ENCODE measurements around the gene KAZALD1. TPM values are rescaled to one million over a fixed set of nuclear protein-coding genes. Genes with fewer than 3 reads are reported as not detected.

KAZALD1 gene
- total RNA-seq, 4 donors from 2014 or later, result 0.98 to 4.9 (median 3.7) TPM

- TF ChIP-seq CTCF (IDR thresholded peaks at IDR 0.05; ENCODE audit: low read depth), result no peak
These were observed 7.4 kb upstream of the KAZALD1 start for GRCh38 chr10:101054351-101054750.

DNA sequence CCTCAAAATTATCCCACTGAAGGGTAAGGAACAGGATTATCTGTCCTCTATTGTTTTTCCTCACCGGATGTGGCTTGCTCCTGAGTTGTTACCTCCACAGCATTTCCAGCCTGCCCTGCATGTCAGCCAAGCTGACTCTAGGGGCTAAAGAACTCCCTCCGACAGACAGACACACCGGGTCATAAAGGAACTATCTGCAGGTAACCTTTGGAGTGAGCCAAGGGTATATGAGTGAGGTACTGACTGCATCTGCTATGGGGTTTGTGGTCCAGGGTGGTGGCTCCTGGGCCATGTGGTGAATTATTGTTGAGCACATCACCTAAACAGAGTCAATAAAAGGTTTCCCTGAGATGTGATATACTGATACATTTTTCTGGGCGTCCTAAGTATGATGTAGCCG, 6.9 kb upstream of the KAZALD1 start:
- TF ChIP-seq CTCF (IDR thresholded peaks at IDR 0.05; ENCODE audit: low read depth), result no peak

GRCh38 chr10:101055411-101055810, 6.4 kb upstream of the KAZALD1 start:
- TF ChIP-seq CTCF (IDR thresholded peaks at IDR 0.05; ENCODE audit: low read depth), result no peak

GRCh38 chr10:101056365-101057151, 5.2 kb upstream of the KAZALD1 start:
- TF ChIP-seq CTCF (IDR thresholded peaks at IDR 0.05; ENCODE audit: low read depth), result no peak

DNA sequence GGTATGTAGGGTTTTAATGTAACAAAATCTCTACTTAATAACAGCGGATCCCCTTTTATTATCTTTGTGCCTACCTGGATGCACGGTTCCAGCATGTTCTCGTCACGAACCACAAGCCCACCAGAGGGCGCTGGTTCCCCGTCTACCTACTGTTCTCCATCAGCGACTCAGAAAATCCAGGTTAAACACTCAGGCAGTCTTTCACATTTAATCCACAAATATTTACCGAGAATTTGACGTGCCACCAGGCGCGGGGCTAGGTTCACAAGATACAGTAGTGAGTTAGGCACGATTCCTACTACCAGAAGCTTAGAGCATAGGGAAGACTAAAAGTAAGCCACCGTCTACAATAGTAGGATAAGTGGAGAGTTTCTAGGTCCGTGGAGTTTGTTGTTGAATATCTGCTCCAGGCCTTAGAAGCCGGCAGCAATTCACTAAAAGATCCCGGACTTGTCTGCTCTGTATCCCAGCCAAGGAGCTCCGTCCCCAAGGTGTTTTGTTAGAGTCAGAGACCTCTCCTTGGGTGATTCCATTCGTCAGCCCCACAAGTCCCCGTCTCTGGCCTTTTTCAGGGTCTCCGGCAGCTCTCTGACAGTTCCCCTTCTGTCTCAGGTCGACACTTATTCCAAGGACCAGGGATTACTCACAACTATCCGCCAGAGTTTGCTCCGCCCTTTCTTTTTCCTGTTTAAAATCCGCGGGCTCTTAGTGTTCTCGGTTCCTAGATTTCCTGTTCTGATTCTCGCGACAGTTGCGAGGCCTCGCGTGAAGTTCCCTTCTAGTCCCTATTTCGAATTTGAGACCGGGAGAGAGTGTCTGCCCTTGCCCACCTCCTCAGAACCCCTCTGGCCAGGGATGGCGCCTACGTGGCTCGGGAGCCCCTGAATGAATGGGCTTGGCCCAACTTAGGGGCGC, 1.5 kb upstream of the KAZALD1 start:
- no peak for TF ChIP-seq CTCF (IDR thresholded peaks at IDR 0.05; ENCODE audit: low read depth)

- TF ChIP-seq CTCF (IDR thresholded peaks at IDR 0.05; ENCODE audit: low read depth), result no peak
These were observed 702 bp upstream of the KAZALD1 start for GRCh38 chr10:101060951-101061623.
